ENCODE data around the gene ARHGAP11B.

The ARHGAP11B gene

DNA sequence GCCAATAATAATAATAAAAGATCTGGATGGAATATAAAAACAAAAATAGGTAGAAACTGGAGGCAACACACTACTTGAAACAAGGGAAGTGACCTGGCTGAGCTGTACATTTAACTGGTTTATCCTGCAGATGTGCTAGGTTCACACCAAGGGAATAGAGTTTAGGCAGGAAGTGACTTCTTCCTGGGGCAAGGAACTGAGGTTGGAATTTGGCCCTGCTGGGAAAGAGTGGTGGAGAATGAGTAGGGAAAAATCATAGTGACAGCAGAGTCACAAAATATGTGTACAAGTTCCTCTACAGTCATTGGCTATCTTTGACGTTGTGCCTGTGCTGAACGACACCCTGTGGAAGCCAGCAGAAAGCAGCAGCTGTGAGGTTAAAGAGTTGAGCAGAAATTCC, 44.1 kb downstream of the ARHGAP11B start:
- Histone ChIP-seq H4K20me1 (ENCODE audit: insufficient read depth) (no peaks in the 10 kb centered on the region), H3K4me3 (ENCODE audit: low read length) (no peak overlapping the region), H3K9ac (ENCODE audit: low read length) (no peak overlapping the region), H3F3A (ENCODE audit: insufficient read depth, low read length, poor library complexity, severe bottlenecking) (no peaks in the 10 kb centered on the region), H3K9me2 (ENCODE audit: insufficient read depth, low read length) (no peaks in the 10 kb centered on the region), H3K36me3 (ENCODE audit: insufficient read depth, low read length) (no peaks in the 10 kb centered on the region), H3K9me3 (ENCODE audit: low read length) (no peaks in the 10 kb centered on the region), H3K27ac (ENCODE audit: low read length) (no peak overlapping the region), H3K27me3 (ENCODE audit: insufficient read depth, low read depth, low read length) (no peaks in the 10 kb centered on the region), H2AFZ (ENCODE audit: low read depth, low read length) (no peak overlapping the region), H3K79me2 (replicated peaks; ENCODE audit: insufficient read depth, low read length) (no peaks in the 10 kb centered on the region), H3K4me2 (ENCODE audit: low read length) (no peak overlapping the region)
- TF ChIP-seq EP300 (conservative IDR thresholded peaks at IDR 0.05; ENCODE audit: poor library complexity, severe bottlenecking) (no peak), RAD21 (conservative IDR thresholded peaks at IDR 0.05) (no peak), SMC3 (conservative IDR thresholded peaks at IDR 0.05; ENCODE audit: poor library complexity) (no peak), TAF1 (IDR thresholded peaks at IDR 0.05; ENCODE audit: low read depth) (no peak), MXI1 (conservative IDR thresholded peaks at IDR 0.05; ENCODE audit: poor library complexity, severe bottlenecking) (no peak), POLR2AphosphoS5 (IDR thresholded peaks at IDR 0.05) (no peak), EZH2 (IDR thresholded peaks at IDR 0.05; ENCODE audit: borderline replicate concordance, insufficient read depth, low read length, poor library complexity, severe bottlenecking) (no peak)
- TF ChIP-seq, protein P1, sequence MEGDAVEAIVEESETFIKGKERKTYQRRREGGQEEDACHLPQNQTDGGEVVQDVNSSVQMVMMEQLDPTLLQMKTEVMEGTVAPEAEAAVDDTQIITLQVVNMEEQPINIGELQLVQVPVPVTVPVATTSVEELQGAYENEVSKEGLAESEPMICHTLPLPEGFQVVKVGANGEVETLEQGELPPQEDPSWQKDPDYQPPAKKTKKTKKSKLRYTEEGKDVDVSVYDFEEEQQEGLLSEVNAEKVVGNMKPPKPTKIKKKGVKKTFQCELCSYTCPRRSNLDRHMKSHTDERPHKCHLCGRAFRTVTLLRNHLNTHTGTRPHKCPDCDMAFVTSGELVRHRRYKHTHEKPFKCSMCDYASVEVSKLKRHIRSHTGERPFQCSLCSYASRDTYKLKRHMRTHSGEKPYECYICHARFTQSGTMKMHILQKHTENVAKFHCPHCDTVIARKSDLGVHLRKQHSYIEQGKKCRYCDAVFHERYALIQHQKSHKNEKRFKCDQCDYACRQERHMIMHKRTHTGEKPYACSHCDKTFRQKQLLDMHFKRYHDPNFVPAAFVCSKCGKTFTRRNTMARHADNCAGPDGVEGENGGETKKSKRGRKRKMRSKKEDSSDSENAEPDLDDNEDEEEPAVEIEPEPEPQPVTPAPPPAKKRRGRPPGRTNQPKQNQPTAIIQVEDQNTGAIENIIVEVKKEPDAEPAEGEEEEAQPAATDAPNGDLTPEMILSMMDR (IDR thresholded peaks at IDR 0.05; ENCODE audit: poor library complexity, severe bottlenecking): no peak
- TF ChIP-seq, protein P2, sequence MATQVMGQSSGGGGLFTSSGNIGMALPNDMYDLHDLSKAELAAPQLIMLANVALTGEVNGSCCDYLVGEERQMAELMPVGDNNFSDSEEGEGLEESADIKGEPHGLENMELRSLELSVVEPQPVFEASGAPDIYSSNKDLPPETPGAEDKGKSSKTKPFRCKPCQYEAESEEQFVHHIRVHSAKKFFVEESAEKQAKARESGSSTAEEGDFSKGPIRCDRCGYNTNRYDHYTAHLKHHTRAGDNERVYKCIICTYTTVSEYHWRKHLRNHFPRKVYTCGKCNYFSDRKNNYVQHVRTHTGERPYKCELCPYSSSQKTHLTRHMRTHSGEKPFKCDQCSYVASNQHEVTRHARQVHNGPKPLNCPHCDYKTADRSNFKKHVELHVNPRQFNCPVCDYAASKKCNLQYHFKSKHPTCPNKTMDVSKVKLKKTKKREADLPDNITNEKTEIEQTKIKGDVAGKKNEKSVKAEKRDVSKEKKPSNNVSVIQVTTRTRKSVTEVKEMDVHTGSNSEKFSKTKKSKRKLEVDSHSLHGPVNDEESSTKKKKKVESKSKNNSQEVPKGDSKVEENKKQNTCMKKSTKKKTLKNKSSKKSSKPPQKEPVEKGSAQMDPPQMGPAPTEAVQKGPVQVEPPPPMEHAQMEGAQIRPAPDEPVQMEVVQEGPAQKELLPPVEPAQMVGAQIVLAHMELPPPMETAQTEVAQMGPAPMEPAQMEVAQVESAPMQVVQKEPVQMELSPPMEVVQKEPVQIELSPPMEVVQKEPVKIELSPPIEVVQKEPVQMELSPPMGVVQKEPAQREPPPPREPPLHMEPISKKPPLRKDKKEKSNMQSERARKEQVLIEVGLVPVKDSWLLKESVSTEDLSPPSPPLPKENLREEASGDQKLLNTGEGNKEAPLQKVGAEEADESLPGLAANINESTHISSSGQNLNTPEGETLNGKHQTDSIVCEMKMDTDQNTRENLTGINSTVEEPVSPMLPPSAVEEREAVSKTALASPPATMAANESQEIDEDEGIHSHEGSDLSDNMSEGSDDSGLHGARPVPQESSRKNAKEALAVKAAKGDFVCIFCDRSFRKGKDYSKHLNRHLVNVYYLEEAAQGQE (IDR thresholded peaks at IDR 0.05; ENCODE audit: borderline replicate concordance): no peak

DNA sequence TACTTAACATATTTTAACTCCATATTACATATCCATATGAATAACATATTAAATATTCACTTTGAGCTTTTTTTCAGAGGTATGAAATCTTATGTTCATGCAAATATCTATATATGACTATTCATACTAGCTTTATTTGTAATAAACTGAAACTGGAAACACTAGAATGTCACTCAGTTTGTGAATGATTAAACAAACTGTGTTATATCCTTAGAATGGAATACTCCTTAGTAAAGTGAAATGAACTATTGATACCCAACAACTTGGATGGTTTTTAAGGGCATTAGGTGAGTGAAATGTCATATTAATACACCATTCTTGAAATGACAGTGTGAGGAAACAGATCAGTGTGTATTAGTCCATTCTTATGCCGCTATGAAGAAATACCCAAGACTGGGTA, 45.4 kb downstream of the ARHGAP11B start:
- no peaks in the 10 kb centered on the region for H3F3A ChIP-seq (ENCODE audit: insufficient read depth, low read length, poor library complexity, severe bottlenecking)
- H3K9me3 ChIP-seq (ENCODE audit: low read length): no peaks in the 10 kb centered on the region
- H3K36me3 ChIP-seq (ENCODE audit: insufficient read depth, low read length): no peaks in the 10 kb centered on the region
- H3K27ac ChIP-seq (ENCODE audit: low read length): no peak overlapping the region
- no peaks in the 10 kb centered on the region for H3K9me2 ChIP-seq (ENCODE audit: insufficient read depth, low read length)
- H3K27me3 ChIP-seq (ENCODE audit: insufficient read depth, low read depth, low read length): no peaks in the 10 kb centered on the region
- no peaks in the 10 kb centered on the region for H4K20me1 ChIP-seq (ENCODE audit: insufficient read depth)
- no peak overlapping the region for H3K4me3 ChIP-seq (ENCODE audit: low read length)
- H2AFZ ChIP-seq (ENCODE audit: low read depth, low read length): no peak overlapping the region
- TF ChIP-seq POLR2AphosphoS5 (IDR thresholded peaks at IDR 0.05) (no peak), RAD21 (conservative IDR thresholded peaks at IDR 0.05) (no peak), EP300 (conservative IDR thresholded peaks at IDR 0.05; ENCODE audit: poor library complexity, severe bottlenecking) (no peak), MXI1 (conservative IDR thresholded peaks at IDR 0.05; ENCODE audit: poor library complexity, severe bottlenecking) (no peak), EZH2 (IDR thresholded peaks at IDR 0.05; ENCODE audit: borderline replicate concordance, insufficient read depth, low read length, poor library complexity, severe bottlenecking) (no peak), SMC3 (conservative IDR thresholded peaks at IDR 0.05; ENCODE audit: poor library complexity) (no peak), TAF1 (IDR thresholded peaks at IDR 0.05; ENCODE audit: low read depth) (no peak)
- TF ChIP-seq, protein P1 (IDR thresholded peaks at IDR 0.05; ENCODE audit: poor library complexity, severe bottlenecking): no peak
- TF ChIP-seq, protein P2 (IDR thresholded peaks at IDR 0.05; ENCODE audit: borderline replicate concordance): no peak
- H3K79me2 ChIP-seq (replicated peaks; ENCODE audit: insufficient read depth, low read length): no peaks in the 10 kb centered on the region
- H3K9ac ChIP-seq (ENCODE audit: low read length): no peak overlapping the region
- no peak overlapping the region for H3K4me2 ChIP-seq (ENCODE audit: low read length)

Measured in neural cell (in vitro differentiated cells).